Hepatocyte (in vitro differentiated cells): Measurements from ENCODE around the gene WNK1.

Source experiments
- CTCF ChIP-seq: fragments of 200-600 bp; sonication (generic); IDR thresholded peaks from 2 replicates; pipeline ENCODE4 v1.5.1; 2016; ENCODE audit warnings: antibody characterized with exemption, mild to moderate bottlenecking; ENCODE audit not compliant: poor library complexity
- EZH2 ChIP-seq: fragments of 200-600 bp; sonication (generic); IDR thresholded peaks from 2 replicates; pipeline ENCODE4 v1.6.1; 2016; ENCODE audit warnings: antibody characterized with exemption, mild to moderate bottlenecking, borderline replicate concordance
- EZH2phosphoT487 ChIP-seq: fragments of 200-600 bp; sonication (generic); IDR thresholded peaks from one replicate; pipeline ENCODE4 v1.6.1; 2018; ENCODE audit warnings: antibody characterized with exemption, mild to moderate bottlenecking, low read depth, moderate library complexity; ENCODE audit not compliant: unreplicated experiment, severe bottlenecking

DNA sequence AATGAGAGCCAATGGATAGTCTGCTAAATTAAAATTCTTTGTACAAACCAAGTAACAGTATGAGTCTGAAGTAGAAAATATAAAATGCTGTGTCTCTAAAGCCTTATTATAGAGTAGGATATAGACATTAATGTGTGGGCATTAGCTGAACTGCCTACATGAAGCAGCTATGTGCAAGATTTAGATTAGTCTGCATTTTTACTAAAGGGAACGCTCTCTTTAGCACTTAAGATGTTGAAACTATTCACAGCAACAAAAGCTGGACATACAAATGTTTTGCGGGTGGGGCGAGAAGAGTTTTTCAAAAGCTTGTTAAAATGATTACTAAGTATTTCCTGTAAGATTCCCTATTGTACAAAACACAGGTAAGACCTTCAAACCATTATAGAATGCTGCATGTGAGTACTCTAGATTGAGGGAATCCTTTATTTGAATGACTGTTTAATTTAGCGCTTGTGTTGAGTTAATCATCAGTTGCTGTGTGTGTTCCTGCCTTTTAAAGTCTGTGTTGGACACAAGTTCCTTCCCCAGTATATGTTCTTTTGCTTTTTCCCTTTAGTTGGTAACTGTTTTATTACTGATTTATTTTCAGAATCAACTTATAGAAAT, 110.0 kb downstream of the WNK1 start:
- no peak for TF ChIP-seq CTCF
- TF ChIP-seq EZH2phosphoT487 = no peak
- TF ChIP-seq EZH2 = no peak
